Heart left ventricle (tissue), 13 donors: ENCODE data around the gene B4GALT7.

Experiments used
- POLR2A ChIP-seq, 2 donors: fragments of 450-650 bp; IDR thresholded peaks; one replicate each; pipeline ENCODE4 v1.6.1; 2017; ENCODE audit warnings: antibody characterized with exemption in 2 of 2, mild to moderate bottlenecking in 2 of 2, moderate library complexity in 2 of 2
- TF ChIP-seq, protein P1 (sequence below), 12 donors: fragments of 200-600 bp; sonication (generic) in 4 of 12; IDR thresholded peaks; one replicate each; pipeline versions ENCODE4 v1.5.0 to v1.8.0; 2018 to 2022; ENCODE audit warnings: antibody characterized with exemption in 12 of 12, mild to moderate bottlenecking in 5 of 12
- donor health status: ischemic (EF 13 %, LVEDD 7.1; RV severe dilation, severe dysfunction).
- donor health status: DM: no; HTN: yes; CAD: no.
- donor health status: DM: no; HTN: no; CAD: no.
- donor health status: ischemic (EF 25% LVEDD 6.9; RV normal size, moderate dysfunction).
- donor health status: ischemic (EF 25% LVEDD 5.7; RV mildly dilated, moderate dysfunction).
- donor health status: ischemic (EF 35%, LVEDD 5.7; RV mildly dilated, moderate dysfunction).
- donor health status: nonischemic (EF 11% LVEDD 7.7; RV severe dilation, severe dysfunction).
- donor health status: DM: yes; HTN: yes; CAD: no.
- donor health status: PGD.
- donor health status: ischemic (EF 29% LVEDD 5.4; RV normal size, mild dysfunction).
- donor health status: nonischemic (EF 23%, LVEDD 6.1; RV moderate dilation, normal function).

DNA sequence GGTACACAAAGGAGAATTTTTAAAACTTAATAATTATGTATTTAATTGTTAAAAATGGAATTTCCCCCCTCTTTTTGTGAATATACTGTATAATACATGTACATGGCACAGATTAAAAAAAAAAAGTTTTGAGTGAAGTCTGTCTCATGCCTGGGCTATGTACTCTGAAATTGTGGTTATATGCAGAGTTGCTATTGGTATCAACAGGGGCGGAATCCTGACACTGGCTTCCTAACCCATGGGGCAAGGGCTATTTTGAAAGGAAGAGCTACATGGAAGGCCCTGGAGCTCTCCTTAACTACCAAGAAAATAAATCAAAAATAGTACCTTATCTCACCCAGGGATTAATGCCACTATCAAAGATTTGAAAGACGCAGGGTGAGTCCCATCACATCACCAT, 44.7 kb upstream of the B4GALT7 start:
- no peak for TF ChIP-seq POLR2A (IDR thresholded peaks at IDR 0.05)
- TF ChIP-seq, protein P1, sequence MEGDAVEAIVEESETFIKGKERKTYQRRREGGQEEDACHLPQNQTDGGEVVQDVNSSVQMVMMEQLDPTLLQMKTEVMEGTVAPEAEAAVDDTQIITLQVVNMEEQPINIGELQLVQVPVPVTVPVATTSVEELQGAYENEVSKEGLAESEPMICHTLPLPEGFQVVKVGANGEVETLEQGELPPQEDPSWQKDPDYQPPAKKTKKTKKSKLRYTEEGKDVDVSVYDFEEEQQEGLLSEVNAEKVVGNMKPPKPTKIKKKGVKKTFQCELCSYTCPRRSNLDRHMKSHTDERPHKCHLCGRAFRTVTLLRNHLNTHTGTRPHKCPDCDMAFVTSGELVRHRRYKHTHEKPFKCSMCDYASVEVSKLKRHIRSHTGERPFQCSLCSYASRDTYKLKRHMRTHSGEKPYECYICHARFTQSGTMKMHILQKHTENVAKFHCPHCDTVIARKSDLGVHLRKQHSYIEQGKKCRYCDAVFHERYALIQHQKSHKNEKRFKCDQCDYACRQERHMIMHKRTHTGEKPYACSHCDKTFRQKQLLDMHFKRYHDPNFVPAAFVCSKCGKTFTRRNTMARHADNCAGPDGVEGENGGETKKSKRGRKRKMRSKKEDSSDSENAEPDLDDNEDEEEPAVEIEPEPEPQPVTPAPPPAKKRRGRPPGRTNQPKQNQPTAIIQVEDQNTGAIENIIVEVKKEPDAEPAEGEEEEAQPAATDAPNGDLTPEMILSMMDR (IDR thresholded peaks at IDR 0.05), result no peak
